Measurements from ENCODE around the gene VAX1. TPM values are rescaled to one million over a fixed set of nuclear protein-coding genes. Genes with fewer than 3 reads are reported as not detected.
"Not testable (repeated sequence)": the region's sequence is repeated elsewhere in the genome, so short reads cannot be mapped to it uniquely, and the experiment has no call there.

Gene VAX1
- total RNA-seq: not detected
- long read RNA-seq, donor 1: 0 reads
- long read RNA-seq, donor 2: 0 reads

- no peak for TF ChIP-seq CTCF (IDR thresholded peaks at IDR 0.05)
- Histone ChIP-seq H3K9me3 (no peaks in the 10 kb centered on the region), H3K36me3 (ENCODE audit: low read depth) (no peaks in the 10 kb centered on the region), H3K4me1 (ENCODE audit: low read depth) (peaks cover 22% of the 10 kb centered on the region), H3K4me3 (no peak within 1 kb of the TSS)
- intact Hi-C loops (cut with DNase I, micrococcal nuclease): no loop called here
- ATAC-seq (no peak), DNase-seq (no peak)
Observed at GRCh38 chr10:117137911-117138642, at the start of gene VAX1. VAX1 (minus strand) TSS chr10:117138270; CDS start chr10:117138056, 214 bp downstream.

GRCh38 chr10:117186832-117187615 is 49.0 kb upstream of the VAX1 start:
- H3K4me3 ChIP-seq: no peak overlapping the region
- DNase-seq: no peak
- no peaks in the 10 kb centered on the region for H3K9me3 ChIP-seq
- intact Hi-C loops (cut with DNase I, micrococcal nuclease): no loop called here
- no peaks in the 10 kb centered on the region for H3K36me3 ChIP-seq (ENCODE audit: low read depth)
- no peak for TF ChIP-seq CTCF (IDR thresholded peaks at IDR 0.05)
- no peak for ATAC-seq
- no peaks in the 10 kb centered on the region for H3K4me1 ChIP-seq (ENCODE audit: low read depth)

GRCh38 chr10:117185817-117186216 is 47.7 kb upstream of the VAX1 start:
- intact Hi-C loops (cut with DNase I, micrococcal nuclease); DNase-seq; ATAC-seq; H3K36me3 ChIP-seq (ENCODE audit: low read depth); H3K4me1 ChIP-seq (ENCODE audit: low read depth); H3K4me3 ChIP-seq; H3K9me3 ChIP-seq: not testable (repeated sequence)

GRCh38 chr10:117184821-117185220 is 46.8 kb upstream of the VAX1 start:
- DNase-seq (no peak), ATAC-seq (no peak)
- intact Hi-C loops (cut with DNase I, micrococcal nuclease): no loop called here
- no peaks in the 10 kb centered on the region for H3K36me3 ChIP-seq (ENCODE audit: low read depth)
- no peaks in the 10 kb centered on the region for H3K4me1 ChIP-seq (ENCODE audit: low read depth)
- H3K9me3 ChIP-seq: no peaks in the 10 kb centered on the region
- no peak overlapping the region for H3K4me3 ChIP-seq
- no peak for TF ChIP-seq CTCF (IDR thresholded peaks at IDR 0.05)

- TF ChIP-seq CTCF (IDR thresholded peaks at IDR 0.05): no peak
- no peak for ATAC-seq
- Histone ChIP-seq H3K36me3 (ENCODE audit: low read depth) (no peaks in the 10 kb centered on the region), H3K9me3 (no peaks in the 10 kb centered on the region), H3K4me1 (ENCODE audit: low read depth) (no peaks in the 10 kb centered on the region), H3K4me3 (no peak overlapping the region)
- intact Hi-C loops (cut with DNase I, micrococcal nuclease): no loop called here
- no peak for DNase-seq
Observed at GRCh38 chr10:117184296-117184695, 46.2 kb upstream of the VAX1 start.

- intact Hi-C loops (cut with DNase I, micrococcal nuclease): no loop called here
- no peaks in the 10 kb centered on the region for H3K9me3 ChIP-seq
- TF ChIP-seq CTCF (IDR thresholded peaks at IDR 0.05): no peak
- H3K4me3 ChIP-seq: no peak overlapping the region
- H3K4me1 ChIP-seq (ENCODE audit: low read depth): peaks cover 11% of the 10 kb centered on the region
- no peaks in the 10 kb centered on the region for H3K36me3 ChIP-seq (ENCODE audit: low read depth)
- ATAC-seq (no peak), DNase-seq (no peak)
Observed at GRCh38 chr10:117178190-117178589, 40.1 kb upstream of the VAX1 start.
